GM10266 (cell line): Measurements from ENCODE around the gene MAP2K4.
A peak's percentile ranks its signal among the peaks of the same experiment; 100 is the strongest.

Experiments
- DNase-seq: peaks from one replicate; pipeline ENCODE4 v3.0.0; 2012; ENCODE audit errors: extremely low spot score
- CTCF ChIP-seq: IDR thresholded peaks from 2 replicates; pipeline ENCODE4 v1.5.1; 2012; ENCODE audit warnings: mild to moderate bottlenecking, low read depth; ENCODE audit not compliant: control insufficient read depth, insufficient read depth; ENCODE audit errors: missing control alignments

The MAP2K4 gene

GRCh38 chr17:11990363-11990983, 30.2 kb upstream of the MAP2K4 start:
- no peak for DNase-seq
- TF ChIP-seq CTCF, result no peak

- DNase-seq, result no peak
- TF ChIP-seq CTCF, result no peak
These were observed 29.2 kb upstream of the MAP2K4 start for GRCh38 chr17:11991461-11991860.

- TF ChIP-seq CTCF, result no peak
- no peak for DNase-seq
These were observed 23.9 kb upstream of the MAP2K4 start for GRCh38 chr17:11996722-11997146.

- peak; percentile 11 for TF ChIP-seq CTCF
- peak; percentile 96 for DNase-seq
These were observed 23.3 kb upstream of the MAP2K4 start, which contains the start of gene ZNF18 for GRCh38 chr17:11997147-11997971. ZNF18 (minus strand) TSS chr17:11997475; CDS start chr17:11992829, 4,646 bp downstream.

- no peak for DNase-seq
- no peak for TF ChIP-seq CTCF
These were observed 22.8 kb upstream of the MAP2K4 start for GRCh38 chr17:11997972-11998233.

- DNase-seq, result no peak
- no peak for TF ChIP-seq CTCF
These were observed 21.0 kb upstream of the MAP2K4 start for GRCh38 chr17:11999696-12000095.

- TF ChIP-seq CTCF, result no peak
- DNase-seq, result no peak
These were observed 13.2 kb upstream of the MAP2K4 start for GRCh38 chr17:12007466-12007865.
